ENCODE results near the gene MGAT3. TPM values are rescaled to one million over a fixed set of nuclear protein-coding genes. Genes with fewer than 3 reads are reported as not detected.

MGAT3 gene
- polyA plus RNA-seq, 1 of the 3 experiments (the other 2 are of a cell fraction): 0.16 TPM

GRCh38 chr22:39501644-39502108 lies 44.9 kb downstream of the MGAT3 start:
- CTCF ChIA-PET: interaction anchor here (0.7 to 1.2 kb wide), 3 partner anchors 8 to 40 kb away, joined by 3 to 5 read pairs (median 4); no protein-coding TSS in a partner anchor
- peak overlapping the region in 1 of 2 experiments; percentile 66; a peak in 3 of 4 replicates for H3K4me3 ChIP-seq (ENCODE audit: low read depth in 2 of 2, low read length in 1 of 2)
- peak overlapping the region in 1 of 2 experiments; percentile 62; a peak in 1 of 4 replicates for H3K27ac ChIP-seq (ENCODE audit: low read depth in 2 of 2, low read length in 1 of 2)
- no peaks in the 10 kb centered on the region for H3K27me3 ChIP-seq (ENCODE audit: insufficient read depth)
- H3F3A ChIP-seq (replicated peaks; ENCODE audit: insufficient read depth): no peaks in the 10 kb centered on the region
- no peak overlapping the region; the same call in 1 of the 2 replicates for H3K9ac ChIP-seq
- WGBS (ENCODE audit: low lambda C conversion rate): 54% methylated on average over 7 of the region's 13 CpGs
- no peak for DNase-seq
- H3K4me2 ChIP-seq: peak overlapping the region; percentile 52; the same call in 1 of the 2 replicates
- H2AFZ ChIP-seq (ENCODE audit: low read depth): 0 out of 2 replicates have a peak overlapping the region, but pooled peaks have one; percentile 59
- H3K9me3 ChIP-seq: no peaks in the 10 kb centered on the region
- peaks cover 32% of the 10 kb centered on the region for H3K79me2 ChIP-seq (ENCODE audit: insufficient read depth)
- no peaks in the 10 kb centered on the region for H3K9me2 ChIP-seq
- no peaks in the 10 kb centered on the region for H4K20me1 ChIP-seq (ENCODE audit: insufficient read depth)
- H3K36me3 ChIP-seq (replicated peaks in 1 of 2; ENCODE audit: control insufficient read depth in 1 of 2, insufficient read depth in 2 of 2, low read length in 1 of 2): peaks cover 4 to 20% of the 10 kb centered on the region in 2 experiments
- TF ChIP-seq MEF2A (IDR thresholded peaks at IDR 0.05; ENCODE audit: borderline replicate concordance, low read depth): no peak
- TF ChIP-seq SMC3 (IDR thresholded peaks at IDR 0.05; ENCODE audit: low read depth, low read length): no peak
- TF ChIP-seq POLR2AphosphoS5 (IDR thresholded peaks at IDR 0.05; ENCODE audit: low read depth, low read length): no peak
- no peak for TF ChIP-seq RAD21 (IDR thresholded peaks at IDR 0.05; ENCODE audit: low read length)
- TF ChIP-seq NRF1 (IDR thresholded peaks at IDR 0.05; ENCODE audit: low read depth, low read length): no peak
- no peak for TF ChIP-seq RFX5 (IDR thresholded peaks at IDR 0.05; ENCODE audit: low read length)
- TF ChIP-seq, protein P1, sequence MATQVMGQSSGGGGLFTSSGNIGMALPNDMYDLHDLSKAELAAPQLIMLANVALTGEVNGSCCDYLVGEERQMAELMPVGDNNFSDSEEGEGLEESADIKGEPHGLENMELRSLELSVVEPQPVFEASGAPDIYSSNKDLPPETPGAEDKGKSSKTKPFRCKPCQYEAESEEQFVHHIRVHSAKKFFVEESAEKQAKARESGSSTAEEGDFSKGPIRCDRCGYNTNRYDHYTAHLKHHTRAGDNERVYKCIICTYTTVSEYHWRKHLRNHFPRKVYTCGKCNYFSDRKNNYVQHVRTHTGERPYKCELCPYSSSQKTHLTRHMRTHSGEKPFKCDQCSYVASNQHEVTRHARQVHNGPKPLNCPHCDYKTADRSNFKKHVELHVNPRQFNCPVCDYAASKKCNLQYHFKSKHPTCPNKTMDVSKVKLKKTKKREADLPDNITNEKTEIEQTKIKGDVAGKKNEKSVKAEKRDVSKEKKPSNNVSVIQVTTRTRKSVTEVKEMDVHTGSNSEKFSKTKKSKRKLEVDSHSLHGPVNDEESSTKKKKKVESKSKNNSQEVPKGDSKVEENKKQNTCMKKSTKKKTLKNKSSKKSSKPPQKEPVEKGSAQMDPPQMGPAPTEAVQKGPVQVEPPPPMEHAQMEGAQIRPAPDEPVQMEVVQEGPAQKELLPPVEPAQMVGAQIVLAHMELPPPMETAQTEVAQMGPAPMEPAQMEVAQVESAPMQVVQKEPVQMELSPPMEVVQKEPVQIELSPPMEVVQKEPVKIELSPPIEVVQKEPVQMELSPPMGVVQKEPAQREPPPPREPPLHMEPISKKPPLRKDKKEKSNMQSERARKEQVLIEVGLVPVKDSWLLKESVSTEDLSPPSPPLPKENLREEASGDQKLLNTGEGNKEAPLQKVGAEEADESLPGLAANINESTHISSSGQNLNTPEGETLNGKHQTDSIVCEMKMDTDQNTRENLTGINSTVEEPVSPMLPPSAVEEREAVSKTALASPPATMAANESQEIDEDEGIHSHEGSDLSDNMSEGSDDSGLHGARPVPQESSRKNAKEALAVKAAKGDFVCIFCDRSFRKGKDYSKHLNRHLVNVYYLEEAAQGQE (IDR thresholded peaks at IDR 0.05; ENCODE audit: low read depth, low read length): no peak
- no peak for TF ChIP-seq EZH2phosphoT487 (IDR thresholded peaks at IDR 0.05; ENCODE audit: borderline replicate concordance, low read depth)
- TF ChIP-seq CTCF (IDR thresholded peaks at IDR 0.05): no peak
- TF ChIP-seq, protein P2, sequence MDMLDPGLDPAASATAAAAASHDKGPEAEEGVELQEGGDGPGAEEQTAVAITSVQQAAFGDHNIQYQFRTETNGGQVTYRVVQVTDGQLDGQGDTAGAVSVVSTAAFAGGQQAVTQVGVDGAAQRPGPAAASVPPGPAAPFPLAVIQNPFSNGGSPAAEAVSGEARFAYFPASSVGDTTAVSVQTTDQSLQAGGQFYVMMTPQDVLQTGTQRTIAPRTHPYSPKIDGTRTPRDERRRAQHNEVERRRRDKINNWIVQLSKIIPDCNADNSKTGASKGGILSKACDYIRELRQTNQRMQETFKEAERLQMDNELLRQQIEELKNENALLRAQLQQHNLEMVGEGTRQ (IDR thresholded peaks at IDR 0.05; ENCODE audit: borderline replicate concordance, low read depth, low read length): no peak
- no peak for TF ChIP-seq TAF1 (IDR thresholded peaks at IDR 0.05; ENCODE audit: borderline replicate concordance, low read depth, low read length)
- no peak for TF ChIP-seq ELF1 (IDR thresholded peaks at IDR 0.05)
- no peak for TF ChIP-seq CHD2 (IDR thresholded peaks at IDR 0.05; ENCODE audit: low read length, partially characterized antibody)
- peaks cover 0 to 21% of the 10 kb centered on the region in 2 experiments; a peak in 2 of 4 replicates for H3K4me1 ChIP-seq (ENCODE audit: control insufficient read depth in 1 of 2, insufficient read depth in 2 of 2, low read depth in 1 of 2, low read length in 1 of 2)
- POLR2A ChIA-PET: interaction anchor here (0.6 to 1.7 kb wide), 8 partner anchors 11 to 543 kb away, joined by 3 to 14 read pairs (median 4); partner anchors contain the start of gene ATF4

Measured in SK-N-SH (cell line).